ENCODE measurements around the gene LRP3.

LRP3 gene

DNA sequence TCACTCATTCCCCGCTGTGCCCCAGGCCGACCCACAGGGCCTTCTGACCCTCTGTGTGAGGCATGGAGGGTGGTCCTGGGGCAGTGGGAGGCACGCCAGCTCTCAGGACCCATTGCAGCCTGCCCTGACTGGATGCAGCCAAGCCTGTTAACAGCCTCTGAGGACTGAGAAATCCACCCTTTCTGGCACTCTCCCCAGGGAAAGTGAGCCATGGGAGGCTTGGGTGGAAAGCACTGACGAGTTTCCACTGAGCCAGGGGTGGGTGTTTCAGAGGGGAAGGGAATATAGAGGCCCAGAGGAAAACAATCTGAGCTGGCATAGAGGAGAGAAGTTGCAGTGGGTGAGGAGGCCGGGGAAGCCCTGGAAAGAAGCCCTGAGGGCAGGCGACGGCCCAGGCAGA, 62.1 kb downstream of the LRP3 start:
- no peak overlapping the region for H3K4me3 ChIP-seq (ENCODE audit: low read length)
- no peaks in the 10 kb centered on the region for H3K36me3 ChIP-seq (ENCODE audit: control insufficient read depth, low read length)
- H3K27ac ChIP-seq (ENCODE audit: low read depth, low read length) = no peak overlapping the region
- no peaks in the 10 kb centered on the region for H3F3A ChIP-seq (ENCODE audit: control insufficient read depth, insufficient read depth)
- no peak for TF ChIP-seq EZH2phosphoT487 (IDR thresholded peaks at IDR 0.05; ENCODE audit: borderline replicate concordance, low read length)
- TF ChIP-seq, protein P1, sequence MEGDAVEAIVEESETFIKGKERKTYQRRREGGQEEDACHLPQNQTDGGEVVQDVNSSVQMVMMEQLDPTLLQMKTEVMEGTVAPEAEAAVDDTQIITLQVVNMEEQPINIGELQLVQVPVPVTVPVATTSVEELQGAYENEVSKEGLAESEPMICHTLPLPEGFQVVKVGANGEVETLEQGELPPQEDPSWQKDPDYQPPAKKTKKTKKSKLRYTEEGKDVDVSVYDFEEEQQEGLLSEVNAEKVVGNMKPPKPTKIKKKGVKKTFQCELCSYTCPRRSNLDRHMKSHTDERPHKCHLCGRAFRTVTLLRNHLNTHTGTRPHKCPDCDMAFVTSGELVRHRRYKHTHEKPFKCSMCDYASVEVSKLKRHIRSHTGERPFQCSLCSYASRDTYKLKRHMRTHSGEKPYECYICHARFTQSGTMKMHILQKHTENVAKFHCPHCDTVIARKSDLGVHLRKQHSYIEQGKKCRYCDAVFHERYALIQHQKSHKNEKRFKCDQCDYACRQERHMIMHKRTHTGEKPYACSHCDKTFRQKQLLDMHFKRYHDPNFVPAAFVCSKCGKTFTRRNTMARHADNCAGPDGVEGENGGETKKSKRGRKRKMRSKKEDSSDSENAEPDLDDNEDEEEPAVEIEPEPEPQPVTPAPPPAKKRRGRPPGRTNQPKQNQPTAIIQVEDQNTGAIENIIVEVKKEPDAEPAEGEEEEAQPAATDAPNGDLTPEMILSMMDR (IDR thresholded peaks at IDR 0.05; ENCODE audit: low read depth, low read length, poor library complexity, severe bottlenecking) = no peak
- H4K20me1 ChIP-seq (ENCODE audit: control insufficient read depth, insufficient read depth, low read depth, low read length) = no peaks in the 10 kb centered on the region
- no peaks in the 10 kb centered on the region for H3K27me3 ChIP-seq (ENCODE audit: control insufficient read depth, low read length)
- H3K9me2 ChIP-seq (replicated peaks; ENCODE audit: control insufficient read depth, low read length) = no peaks in the 10 kb centered on the region
- no peaks in the 10 kb centered on the region for H3K9me3 ChIP-seq (ENCODE audit: control insufficient read depth, insufficient read depth, low read length)
- no peaks in the 10 kb centered on the region for H3K79me2 ChIP-seq (ENCODE audit: control insufficient read depth, low read length)
- no peak overlapping the region for H3K4me2 ChIP-seq (ENCODE audit: low read length)
- no peaks in the 10 kb centered on the region for H3K4me1 ChIP-seq (ENCODE audit: control insufficient read depth, low read length)

DNA sequence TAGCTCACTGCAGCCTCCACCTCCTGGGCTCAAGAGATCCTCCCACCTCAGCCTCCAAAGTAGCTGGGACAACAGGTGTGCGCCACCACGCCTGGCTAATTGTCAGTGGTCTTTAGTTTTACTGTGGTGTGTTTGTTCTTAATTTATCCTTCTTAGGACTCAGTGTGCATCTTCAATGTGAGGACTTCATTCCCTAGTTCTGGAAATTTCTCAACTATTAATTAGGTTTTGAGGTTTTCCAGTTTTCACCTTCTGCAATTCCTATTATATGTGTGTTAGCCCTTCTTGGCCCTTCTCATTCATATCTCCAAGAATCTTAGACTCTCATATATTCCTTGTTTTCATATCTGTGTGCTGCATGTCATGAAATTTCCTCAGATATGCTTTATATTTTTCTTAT, 63.7 kb downstream of the LRP3 start:
- Histone ChIP-seq H3K36me3 (ENCODE audit: control insufficient read depth, low read length) (no peaks in the 10 kb centered on the region), H3K9me3 (ENCODE audit: control insufficient read depth, insufficient read depth, low read length) (no peaks in the 10 kb centered on the region), H3K4me2 (ENCODE audit: low read length) (no peak overlapping the region), H3K27me3 (ENCODE audit: control insufficient read depth, low read length) (no peaks in the 10 kb centered on the region), H3K79me2 (ENCODE audit: control insufficient read depth, low read length) (no peaks in the 10 kb centered on the region), H3K4me1 (ENCODE audit: control insufficient read depth, low read length) (no peaks in the 10 kb centered on the region), H3F3A (ENCODE audit: control insufficient read depth, insufficient read depth) (no peaks in the 10 kb centered on the region), H3K27ac (ENCODE audit: low read depth, low read length) (no peak overlapping the region), H4K20me1 (ENCODE audit: control insufficient read depth, insufficient read depth, low read depth, low read length) (no peaks in the 10 kb centered on the region), H3K9me2 (replicated peaks; ENCODE audit: control insufficient read depth, low read length) (no peaks in the 10 kb centered on the region), H3K4me3 (ENCODE audit: low read length) (no peak overlapping the region)
- no peak for TF ChIP-seq EZH2phosphoT487 (IDR thresholded peaks at IDR 0.05; ENCODE audit: borderline replicate concordance, low read length)
- TF ChIP-seq, protein P1 (IDR thresholded peaks at IDR 0.05; ENCODE audit: low read depth, low read length, poor library complexity, severe bottlenecking) = no peak

Data from DOHH2 (cell line).